HUES64 (cell line): Measurements from ENCODE around the gene MYCBPAP.

ENCODE experiments used
- H3K27ac ChIP-seq: 2 replicates; pipeline ENCODE4 v1.7.0; 2013; ENCODE audit warnings: low read depth, low read length, inconsistent platforms
- H3K27me3 ChIP-seq: 2 replicates; pipeline ENCODE4 v1.6.1; 2013; ENCODE audit warnings: mild to moderate bottlenecking, low read length; ENCODE audit not compliant: insufficient read depth
- H3K36me3 ChIP-seq: 2 replicates; pipeline ENCODE4 v1.6.1; 2013; ENCODE audit warnings: mild to moderate bottlenecking, low read length; ENCODE audit not compliant: insufficient read depth
- H3K4me1 ChIP-seq: 2 replicates; pipeline ENCODE4 v1.6.1; 2013; ENCODE audit warnings: mild to moderate bottlenecking, low read length, moderate library complexity; ENCODE audit not compliant: insufficient read depth
- H3K4me3 ChIP-seq: 2 replicates; pipeline ENCODE4 v1.5.1; 2013; ENCODE audit warnings: mild to moderate bottlenecking, low read length, moderate library complexity
- H3K9ac ChIP-seq: 2 replicates; pipeline ENCODE4 v1.6.1; 2013; ENCODE audit warnings: mild to moderate bottlenecking, low read depth, low read length
- H3K9me3 ChIP-seq: 2 replicates; pipeline ENCODE4 v1.6.1; 2013; ENCODE audit warnings: low read depth, low read length; ENCODE audit not compliant: insufficient read depth
- WGBS: fragments of 150-250, 120-280 bp; methylation state at CpG from one replicate; pipeline ENCODE4 v1.1.7; 2013; ENCODE audit warnings: missing lambda C conversion rate; 5-methylcytosine and 5-hydroxymethylcytosine counted together

MYCBPAP gene

DNA sequence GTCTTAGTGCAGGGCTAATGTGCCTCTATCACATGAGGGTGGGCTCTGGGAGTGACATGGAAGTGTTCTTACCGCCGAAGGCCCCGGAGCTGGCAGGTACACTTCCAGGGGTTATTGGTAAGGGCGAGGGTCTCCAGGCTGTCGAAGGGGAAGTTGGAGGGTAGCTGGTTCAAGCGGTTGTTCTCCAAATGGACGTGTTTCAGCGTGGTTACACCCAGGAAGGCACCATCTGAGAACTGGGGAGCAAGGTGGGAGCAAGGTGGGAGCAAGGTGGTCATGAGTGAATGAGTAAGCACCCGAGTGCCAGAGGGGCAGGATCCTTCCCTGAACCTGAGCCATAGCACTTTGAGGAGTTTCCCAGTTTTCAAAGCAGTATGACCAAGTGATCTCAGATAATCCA, 42.6 kb upstream of the MYCBPAP start:
- Histone ChIP-seq H3K27ac (no peak overlapping the region), H3K36me3 (no peaks in the 10 kb centered on the region), H3K4me1 (0 out of 2 replicates have a peak, but pooled peaks cover 5% of the 10 kb centered on the region), H3K27me3 (peaks cover 27% of the 10 kb centered on the region), H3K9ac (no peak overlapping the region), H3K9me3 (no peaks in the 10 kb centered on the region), H3K4me3 (no peak overlapping the region)
- whole genome bisulfite sequencing = 97% methylated on average over 9 of the region's 9 CpGs

DNA sequence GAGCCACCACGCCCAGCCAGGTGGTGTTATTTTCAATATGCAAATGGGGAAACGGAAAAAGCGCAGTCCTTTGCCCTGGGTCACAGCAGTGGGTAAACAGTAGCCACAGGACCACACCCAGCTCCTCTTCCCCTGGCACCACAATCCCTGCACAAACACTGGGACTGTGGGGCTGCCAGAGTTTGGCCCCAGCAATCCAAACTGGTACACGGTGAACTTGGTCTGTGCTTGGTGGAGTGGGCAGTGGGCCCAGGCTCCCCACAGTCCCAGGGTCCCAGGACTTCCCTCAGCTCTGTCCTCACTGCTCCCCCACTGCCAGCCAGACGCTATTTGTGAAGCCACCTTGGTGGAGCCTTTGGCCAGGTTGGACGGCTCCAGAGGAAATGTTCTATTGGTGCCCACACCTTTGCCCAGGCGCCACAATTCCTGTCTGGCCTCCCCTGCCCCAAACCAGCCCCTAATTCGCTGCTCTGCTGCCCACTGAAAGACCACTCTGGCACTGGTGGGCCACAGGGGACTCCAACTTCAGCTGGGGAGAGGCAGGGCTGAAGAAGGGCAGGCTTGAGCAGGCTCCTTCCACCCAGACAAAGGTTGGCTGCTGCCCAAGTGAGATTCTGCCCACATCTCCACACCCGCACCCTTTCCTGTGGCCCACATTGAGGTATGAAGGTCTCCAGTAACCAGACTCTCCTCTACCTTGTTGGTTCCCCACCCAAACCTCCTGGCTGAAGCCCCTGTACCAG, 41.7 kb upstream of the MYCBPAP start:
- WGBS = 93% methylated on average over 9 of the region's 9 CpGs
- Histone ChIP-seq H3K9me3 (no peaks in the 10 kb centered on the region), H3K9ac (no peak overlapping the region), H3K4me3 (no peak overlapping the region), H3K27me3 (peaks cover 27% of the 10 kb centered on the region), H3K36me3 (no peaks in the 10 kb centered on the region), H3K27ac (no peak overlapping the region), H3K4me1 (0 out of 2 replicates have a peak, but pooled peaks cover 5% of the 10 kb centered on the region)

DNA sequence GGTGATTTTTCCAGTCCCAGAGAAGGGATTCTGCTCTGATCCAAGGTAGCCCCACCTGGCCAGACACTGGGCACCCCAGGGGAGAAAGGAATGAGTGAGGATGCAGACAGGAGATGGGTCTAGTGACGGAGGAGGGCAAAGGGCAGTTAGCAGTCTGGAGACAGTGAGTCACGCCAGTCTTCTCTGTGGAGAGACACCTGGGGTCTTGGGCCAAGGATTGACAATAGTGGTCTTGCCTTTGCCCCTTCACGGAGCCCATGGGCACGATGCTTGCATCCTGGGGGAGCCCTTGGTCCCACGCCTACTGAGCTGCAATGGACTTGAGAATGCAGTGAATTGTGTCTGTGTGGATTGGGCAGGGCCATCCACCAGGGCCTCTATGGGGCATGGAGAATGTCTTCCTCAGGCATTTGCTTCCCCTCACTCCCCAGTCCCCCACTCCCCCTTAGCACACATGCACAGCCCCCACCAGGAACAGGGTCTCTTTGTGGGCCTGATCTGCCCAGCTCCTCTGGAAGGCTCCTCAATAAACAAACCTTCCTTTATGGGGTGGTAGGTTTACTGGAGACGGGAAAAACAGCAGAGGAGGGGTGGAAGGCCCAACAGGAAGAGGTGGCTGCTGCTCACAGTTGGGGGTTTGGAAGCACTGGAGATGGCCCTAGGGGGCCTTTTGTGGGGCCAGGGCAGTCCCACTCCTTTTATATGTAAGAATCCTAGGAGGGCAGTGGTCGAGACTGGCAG, 41.0 kb upstream of the MYCBPAP start:
- no peaks in the 10 kb centered on the region for H3K36me3 ChIP-seq
- no peaks in the 10 kb centered on the region for H3K9me3 ChIP-seq
- no peak overlapping the region for H3K27ac ChIP-seq
- no peak overlapping the region for H3K4me3 ChIP-seq
- H3K4me1 ChIP-seq = 0 out of 2 replicates have a peak, but pooled peaks cover 5% of the 10 kb centered on the region
- WGBS = 81% methylated on average over 7 of the region's 7 CpGs
- no peak overlapping the region for H3K9ac ChIP-seq
- H3K27me3 ChIP-seq = peaks cover 27% of the 10 kb centered on the region

DNA sequence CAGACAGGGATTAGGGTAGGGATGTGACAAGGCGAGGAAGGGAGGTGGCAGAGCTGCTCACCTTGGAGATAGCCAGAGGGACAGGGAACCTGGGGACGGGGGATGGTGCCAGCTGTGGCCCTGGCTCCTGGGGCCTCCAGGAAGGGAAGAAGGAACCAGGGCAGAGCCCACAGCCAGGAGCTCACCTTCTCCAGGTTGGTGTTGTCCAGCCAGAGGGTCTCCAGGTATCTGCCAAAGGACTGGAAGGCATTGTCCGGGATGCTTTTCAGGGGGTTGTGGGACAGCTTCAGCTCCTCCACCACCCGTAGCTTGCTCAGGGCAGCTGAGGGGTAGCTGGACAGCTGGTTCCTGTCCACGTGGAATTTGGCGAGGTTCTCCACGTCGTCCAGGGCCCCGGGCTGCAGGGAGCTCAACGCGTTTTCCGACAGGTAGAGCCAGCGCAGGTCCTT, 40.4 kb upstream of the MYCBPAP start:
- H3K4me3 ChIP-seq = no peak overlapping the region
- H3K9me3 ChIP-seq = no peaks in the 10 kb centered on the region
- H3K27ac ChIP-seq = no peak overlapping the region
- 86% methylated on average over 13 of the region's 13 CpGs for WGBS
- no peaks in the 10 kb centered on the region for H3K36me3 ChIP-seq
- H3K27me3 ChIP-seq = peaks cover 27% of the 10 kb centered on the region
- H3K4me1 ChIP-seq = 0 out of 2 replicates have a peak, but pooled peaks cover 5% of the 10 kb centered on the region
- no peak overlapping the region for H3K9ac ChIP-seq

DNA sequence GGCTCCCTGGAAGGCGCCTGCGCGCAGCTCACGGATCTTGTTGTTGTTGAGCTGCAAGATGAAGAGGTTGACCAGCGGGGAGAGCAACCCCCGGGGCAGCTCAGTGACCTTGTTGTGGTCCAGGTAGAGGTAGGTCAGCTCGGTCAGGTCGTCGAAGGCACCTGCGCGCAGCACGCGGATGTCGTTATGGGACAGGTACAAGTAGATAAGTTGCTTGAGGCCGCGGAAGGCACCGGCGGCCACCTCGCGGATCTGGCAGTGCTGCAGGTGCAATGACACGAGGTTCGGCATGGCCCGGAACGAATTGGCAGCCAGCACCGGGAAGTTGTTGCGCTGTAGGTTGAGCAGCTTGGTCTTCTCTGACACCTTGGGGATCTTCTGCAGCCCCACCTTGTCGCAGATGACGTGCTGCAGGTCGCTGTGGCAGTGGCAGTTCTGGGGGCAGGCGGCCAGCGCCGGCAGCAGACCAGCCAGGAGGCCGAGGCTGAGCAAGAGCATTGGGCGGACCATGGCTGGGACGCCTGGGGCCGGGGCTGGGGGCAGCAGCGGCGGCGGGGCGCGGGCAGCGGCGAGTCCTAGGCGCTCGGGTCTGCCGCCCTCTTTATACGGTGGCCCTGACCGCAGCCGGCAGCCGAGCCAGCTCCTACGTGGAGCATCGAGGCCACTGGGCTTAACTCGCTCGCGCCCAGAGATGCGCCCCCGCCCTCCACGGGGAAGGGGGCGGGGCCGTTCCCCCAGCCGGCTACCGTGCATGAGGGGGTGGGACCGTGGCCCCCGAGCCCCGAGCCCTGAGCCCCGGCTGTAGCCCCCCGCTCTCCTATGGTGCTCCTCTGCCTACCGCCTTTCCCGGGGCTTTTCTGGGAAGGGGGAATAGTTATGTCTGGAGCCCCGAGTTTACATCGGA, 39.7 kb upstream of the MYCBPAP start, which contains the start of gene CHAD:
Gene CHAD (minus strand): TSS at position 577 of the 904 bp plus-strand sequence. CDS start 67 bp downstream, at position 510.
- Histone ChIP-seq H3K9ac (no peak within 1 kb of the TSS), H3K27me3 (peaks cover 27% of the 10 kb centered on the region), H3K9me3 (no peaks in the 10 kb centered on the region), H3K4me3 (peak within 1 kb of the TSS; percentile 52), H3K4me1 (0 out of 2 replicates have a peak, but pooled peaks cover 5% of the 10 kb centered on the region), H3K27ac (no peak within 1 kb of the TSS), H3K36me3 (no peaks in the 10 kb centered on the region)
- 93% methylated on average over 71 of the region's 71 CpGs for WGBS

DNA sequence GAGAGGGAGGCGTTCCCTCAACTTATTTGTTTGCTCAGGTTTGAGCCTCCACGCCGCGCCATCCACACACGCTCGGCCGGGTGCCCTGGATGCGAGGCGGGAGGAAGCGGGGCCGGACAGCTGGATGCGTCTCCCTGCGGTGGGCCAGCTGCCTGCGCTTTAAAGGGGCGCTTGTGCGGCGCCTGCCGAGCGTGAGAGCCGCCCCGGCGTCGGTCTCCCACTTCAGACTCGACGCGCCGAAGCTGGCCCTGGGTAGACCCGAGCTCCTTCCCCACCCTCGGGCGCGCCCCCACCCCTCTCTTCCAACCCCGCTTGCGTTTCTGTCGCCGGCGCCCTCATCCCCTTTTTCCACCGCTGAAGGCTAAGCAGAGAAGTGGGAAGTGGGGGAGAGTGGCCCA, 39.0 kb upstream of the MYCBPAP start:
- Histone ChIP-seq H3K9ac (no peak overlapping the region), H3K4me1 (0 out of 2 replicates have a peak, but pooled peaks cover 5% of the 10 kb centered on the region), H3K4me3 (peak overlapping the region; percentile 52), H3K9me3 (no peaks in the 10 kb centered on the region), H3K27me3 (peaks cover 27% of the 10 kb centered on the region), H3K27ac (no peak overlapping the region), H3K36me3 (no peaks in the 10 kb centered on the region)
- 89% methylated on average over 31 of the region's 37 CpGs for WGBS

DNA sequence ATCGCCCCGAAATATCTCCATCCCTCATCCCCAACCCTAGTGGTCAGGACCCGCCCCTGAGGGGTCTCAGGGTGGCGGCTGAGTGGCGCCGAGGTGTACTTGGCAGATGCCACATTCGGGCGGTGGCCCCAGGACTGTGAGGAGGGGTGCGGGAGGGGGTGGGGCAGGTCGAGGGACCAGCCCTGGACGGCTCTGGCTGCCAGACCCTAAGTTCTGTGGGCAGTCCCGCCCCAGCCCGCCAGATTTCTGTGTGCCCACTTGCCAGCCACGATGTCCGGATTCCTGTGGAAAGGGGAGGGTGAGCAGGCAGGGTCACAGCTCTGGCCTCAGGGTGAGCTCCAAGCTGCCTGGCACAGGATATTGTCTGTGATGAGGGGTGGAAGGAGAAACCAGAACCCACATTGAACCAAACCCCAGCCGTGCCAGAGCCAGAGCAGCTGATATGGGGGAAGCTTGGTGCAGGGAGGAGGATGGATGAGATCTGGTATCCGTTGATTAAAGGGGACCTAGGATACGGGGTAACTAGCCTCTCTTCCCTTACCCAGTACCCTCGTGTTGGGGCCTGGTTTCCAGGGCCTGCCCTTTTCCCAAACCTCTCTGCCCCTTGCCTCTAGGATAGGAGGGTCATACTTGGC, 38.5 kb upstream of the MYCBPAP start:
- Histone ChIP-seq H3K36me3 (no peaks in the 10 kb centered on the region), H3K27me3 (peaks cover 27% of the 10 kb centered on the region), H3K4me1 (0 out of 2 replicates have a peak, but pooled peaks cover 5% of the 10 kb centered on the region), H3K4me3 (no peak overlapping the region), H3K9me3 (no peaks in the 10 kb centered on the region), H3K9ac (no peak overlapping the region), H3K27ac (no peak overlapping the region)
- 94% methylated on average over 19 of the region's 19 CpGs for WGBS

DNA sequence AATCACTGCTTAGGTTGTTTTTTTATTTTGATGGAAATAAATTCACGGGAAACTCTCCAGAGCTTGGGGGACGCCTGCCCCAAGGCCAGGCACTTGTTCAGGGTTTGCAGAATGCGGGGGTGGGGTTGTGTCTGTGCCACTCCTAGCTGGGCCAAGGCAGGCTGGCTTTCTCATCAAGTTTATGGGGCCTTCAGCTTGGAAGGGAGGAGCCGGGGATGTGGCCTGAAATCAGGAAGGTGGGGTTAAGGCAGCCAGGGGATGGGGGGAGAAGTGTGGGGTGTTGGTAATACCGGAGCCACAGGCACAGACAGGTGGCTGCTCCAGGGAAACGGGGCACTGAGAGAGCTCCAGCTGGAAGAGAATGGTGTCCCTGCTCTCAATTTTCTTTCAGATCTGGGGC, 37.8 kb upstream of the MYCBPAP start:
- WGBS = 76% methylated on average over 6 of the region's 6 CpGs
- H3K27ac ChIP-seq = no peak overlapping the region
- H3K4me3 ChIP-seq = no peak overlapping the region
- H3K27me3 ChIP-seq = peaks cover 32% of the 10 kb centered on the region
- H3K4me1 ChIP-seq = 0 out of 2 replicates have a peak, but pooled peaks cover 5% of the 10 kb centered on the region
- no peaks in the 10 kb centered on the region for H3K9me3 ChIP-seq
- no peaks in the 10 kb centered on the region for H3K36me3 ChIP-seq
- no peak overlapping the region for H3K9ac ChIP-seq

DNA sequence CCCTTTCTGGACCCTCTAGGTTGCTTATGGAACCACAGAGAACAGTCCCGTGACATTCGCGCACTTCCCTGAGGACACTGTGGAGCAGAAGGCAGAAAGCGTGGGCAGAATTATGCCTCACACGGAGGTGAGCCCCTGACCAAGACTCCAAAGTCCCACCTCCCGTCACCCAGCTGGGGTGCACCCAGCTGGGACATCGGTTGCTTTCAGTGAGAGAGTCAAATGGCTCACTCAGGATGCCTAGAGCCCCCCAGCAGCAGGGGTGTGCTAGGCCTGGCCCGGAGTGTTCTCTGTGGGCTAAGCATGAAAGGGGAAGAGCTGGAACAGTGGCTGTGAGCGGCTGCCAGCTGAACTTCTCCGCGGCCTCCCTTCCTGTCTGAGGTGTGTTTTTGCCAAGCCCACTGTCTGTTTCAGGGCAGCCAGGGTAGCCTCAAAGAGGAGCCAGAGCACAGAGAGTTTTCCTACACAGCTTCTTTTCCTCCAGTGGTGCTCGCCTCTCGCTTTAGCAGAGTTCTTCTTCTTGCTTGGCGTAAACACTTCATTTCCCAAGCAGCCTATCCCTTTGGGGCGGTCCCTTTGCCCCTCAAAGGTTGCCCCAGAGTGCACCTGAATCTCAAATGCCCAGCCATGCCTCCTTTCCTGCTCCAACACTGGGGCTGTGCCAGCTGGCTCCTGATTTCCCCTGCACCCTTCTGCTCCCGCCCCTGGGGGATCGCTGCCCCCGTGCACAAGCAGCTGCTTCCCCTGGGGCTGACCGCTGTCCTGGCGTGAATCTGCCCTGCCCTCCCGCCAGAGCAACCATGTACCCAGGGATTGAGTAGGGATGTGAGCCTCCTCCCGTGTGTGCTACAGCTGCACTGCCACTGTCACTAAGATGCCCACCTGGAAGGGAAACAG, 37.0 kb upstream of the MYCBPAP start:
- Histone ChIP-seq H3K9ac (no peak overlapping the region), H3K4me1 (0 out of 2 replicates have a peak, but pooled peaks cover 5% of the 10 kb centered on the region), H3K4me3 (no peak overlapping the region), H3K27me3 (peaks cover 37% of the 10 kb centered on the region), H3K27ac (no peak overlapping the region), H3K36me3 (no peaks in the 10 kb centered on the region), H3K9me3 (no peaks in the 10 kb centered on the region)
- 92% methylated on average over 22 of the region's 22 CpGs for WGBS
